ENCODE data around the gene DMAC2L.

- TF ChIP-seq CTCF (IDR thresholded peaks at IDR 0.05) (no peak), EP300 (IDR thresholded peaks at IDR 0.05) (no peak), POLR2AphosphoS5 (IDR thresholded peaks at IDR 0.05) (no peak)
Measured at GRCh38 chr14:50262865-50263264, 49.3 kb upstream of the DMAC2L start.
